ENCODE measurements around the gene DSP.

- TF ChIP-seq POLR2AphosphoS5 (IDR thresholded peaks at IDR 0.05) = no peak
- TF ChIP-seq, protein P1, sequence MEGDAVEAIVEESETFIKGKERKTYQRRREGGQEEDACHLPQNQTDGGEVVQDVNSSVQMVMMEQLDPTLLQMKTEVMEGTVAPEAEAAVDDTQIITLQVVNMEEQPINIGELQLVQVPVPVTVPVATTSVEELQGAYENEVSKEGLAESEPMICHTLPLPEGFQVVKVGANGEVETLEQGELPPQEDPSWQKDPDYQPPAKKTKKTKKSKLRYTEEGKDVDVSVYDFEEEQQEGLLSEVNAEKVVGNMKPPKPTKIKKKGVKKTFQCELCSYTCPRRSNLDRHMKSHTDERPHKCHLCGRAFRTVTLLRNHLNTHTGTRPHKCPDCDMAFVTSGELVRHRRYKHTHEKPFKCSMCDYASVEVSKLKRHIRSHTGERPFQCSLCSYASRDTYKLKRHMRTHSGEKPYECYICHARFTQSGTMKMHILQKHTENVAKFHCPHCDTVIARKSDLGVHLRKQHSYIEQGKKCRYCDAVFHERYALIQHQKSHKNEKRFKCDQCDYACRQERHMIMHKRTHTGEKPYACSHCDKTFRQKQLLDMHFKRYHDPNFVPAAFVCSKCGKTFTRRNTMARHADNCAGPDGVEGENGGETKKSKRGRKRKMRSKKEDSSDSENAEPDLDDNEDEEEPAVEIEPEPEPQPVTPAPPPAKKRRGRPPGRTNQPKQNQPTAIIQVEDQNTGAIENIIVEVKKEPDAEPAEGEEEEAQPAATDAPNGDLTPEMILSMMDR (IDR thresholded peaks at IDR 0.05) = no peak
- TF ChIP-seq EP300 (IDR thresholded peaks at IDR 0.05) = no peak
Observed at GRCh38 chr6:7628479-7628878, 87.0 kb downstream of the DSP start.

Data from stomach (tissue), 4 donors.